Amygdala (tissue), 56 donors: ENCODE results near the gene GRM1.
A peak's percentile ranks its signal among the peaks of the same experiment; 100 is the strongest.

ENCODE experiments used
- DNase-seq, 56 donors: peaks; one replicate each; lab custom pipeline; 2025; lab: John Stamatoyannopoulos, UW

Gene GRM1

GRCh38 chr6:146310628-146311027 lies 281.8 kb downstream of the GRM1 start:
- no peak for DNase-seq

- no peak for DNase-seq
Observed at GRCh38 chr6:146311079-146311478, 282.2 kb downstream of the GRM1 start.

GRCh38 chr6:146312608-146313007 lies 283.7 kb downstream of the GRM1 start:
- no peak for DNase-seq

- DNase-seq = no peak
Observed at GRCh38 chr6:146315381-146316174, 286.7 kb downstream of the GRM1 start.

- no peak for DNase-seq
Observed at GRCh38 chr6:146316175-146316495, 287.3 kb downstream of the GRM1 start.

DNA sequence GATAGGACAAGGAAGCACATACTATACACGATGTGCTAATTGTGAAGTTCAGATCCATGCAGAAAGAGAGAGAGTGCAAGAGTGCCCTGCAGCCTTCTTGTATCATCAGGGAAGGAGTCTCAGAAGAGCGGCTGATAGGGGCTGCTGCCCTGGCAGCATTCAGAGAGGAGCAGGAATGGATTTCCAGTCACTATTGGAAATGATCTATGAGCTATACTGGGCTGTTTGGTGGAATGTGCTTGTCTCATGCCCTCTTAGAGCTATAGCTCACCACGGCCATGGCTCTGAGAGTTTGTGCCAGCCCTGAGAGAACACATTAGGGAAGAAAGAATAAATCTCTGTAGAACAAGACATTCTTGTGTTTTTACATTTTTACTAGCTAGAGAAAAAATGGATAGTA lies 302.2 kb downstream of the GRM1 start:
- DNase-seq = no peak

GRCh38 chr6:146335336-146335735 lies 306.5 kb downstream of the GRM1 start:
- DNase-seq = no peak

- no peak for DNase-seq
Observed at GRCh38 chr6:146336191-146336590, 307.3 kb downstream of the GRM1 start.

GRCh38 chr6:146337376-146337775 lies 308.5 kb downstream of the GRM1 start:
- peak in 7 of 56 donors; percentile 2 to 17 (median 8) for DNase-seq

GRCh38 chr6:146339716-146340115 lies 310.9 kb downstream of the GRM1 start:
- DNase-seq = no peak

- no peak for DNase-seq
Observed at GRCh38 chr6:146341493-146342230, 312.8 kb downstream of the GRM1 start.

GRCh38 chr6:146345598-146345997 lies 316.7 kb downstream of the GRM1 start:
- no peak for DNase-seq

GRCh38 chr6:146347090-146347489 lies 318.2 kb downstream of the GRM1 start:
- DNase-seq = no peak

DNA sequence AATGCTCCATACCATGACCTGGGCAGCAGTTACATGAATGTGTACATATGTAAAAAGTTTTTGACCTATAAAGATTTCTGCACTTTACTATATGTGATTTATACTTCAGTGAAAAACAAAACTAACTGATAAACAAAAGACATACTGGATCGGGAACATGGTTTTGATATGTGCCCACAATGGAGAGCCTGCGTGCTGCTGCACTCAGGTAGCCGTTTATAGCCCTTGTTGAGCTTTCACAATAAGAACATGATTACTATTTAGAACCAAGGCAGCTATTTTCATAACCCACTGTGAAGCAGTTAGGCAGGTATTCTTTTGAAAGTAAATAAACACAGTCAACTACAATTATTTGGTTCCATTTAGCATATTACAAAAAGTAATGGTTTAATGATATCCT lies 318.8 kb downstream of the GRM1 start:
- no peak for DNase-seq

- no peak for DNase-seq
Observed at GRCh38 chr6:146351018-146351417, 322.2 kb downstream of the GRM1 start.

DNA sequence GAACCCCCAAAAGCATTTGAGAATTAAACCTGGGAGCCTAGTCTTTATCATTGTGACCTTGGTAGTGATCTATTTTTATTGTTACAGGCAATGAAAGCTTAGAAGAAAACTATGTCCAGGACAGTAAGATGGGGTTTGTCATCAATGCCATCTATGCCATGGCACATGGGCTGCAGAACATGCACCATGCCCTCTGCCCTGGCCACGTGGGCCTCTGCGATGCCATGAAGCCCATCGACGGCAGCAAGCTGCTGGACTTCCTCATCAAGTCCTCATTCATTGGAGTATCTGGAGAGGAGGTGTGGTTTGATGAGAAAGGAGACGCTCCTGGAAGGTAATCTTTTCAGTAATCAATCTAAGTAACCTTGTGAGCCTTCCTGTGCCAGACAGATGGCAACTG lies 323.3 kb downstream of the GRM1 start:
- DNase-seq = no peak

DNA sequence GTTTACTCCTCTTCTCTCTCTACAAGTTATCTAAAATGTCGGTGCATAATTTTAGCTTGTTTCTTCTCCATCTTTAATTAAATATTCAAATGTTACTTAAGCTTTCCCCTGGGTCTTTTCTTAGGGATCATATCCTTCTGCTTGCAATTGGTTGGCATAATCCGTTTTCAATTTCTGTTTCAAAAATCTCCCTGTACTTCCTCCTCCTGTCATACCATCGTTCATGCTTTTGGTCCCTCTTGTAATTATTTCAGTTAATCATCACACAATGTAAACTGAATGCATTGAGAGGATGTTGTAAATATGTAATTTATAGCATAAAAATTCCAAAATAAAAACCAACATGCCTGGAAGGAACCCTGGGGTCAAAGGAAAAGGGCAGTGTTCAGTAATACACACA lies 325.6 kb downstream of the GRM1 start:
- no peak for DNase-seq

GRCh38 chr6:146355521-146356100 lies 326.7 kb downstream of the GRM1 start:
- no peak for DNase-seq

- DNase-seq = no peak
Observed at GRCh38 chr6:146357578-146358430, 328.9 kb downstream of the GRM1 start.

- DNase-seq = no peak
Observed at GRCh38 chr6:146358431-146359046, 329.7 kb downstream of the GRM1 start.
